GM19452 (cell line): Measurements from ENCODE around the gene MRPS21.
"Not testable (repeated sequence)": the region's sequence is repeated elsewhere in the genome, so short reads cannot be mapped to it uniquely, and the experiment has no call there.

ENCODE experiments used
- ATAC-seq: cut with Tn5 transposase; IDR thresholded peaks from one replicate; pipeline ENCODE4 v1.9.1; 2021; ENCODE audit not compliant: unreplicated experiment

The MRPS21 gene

DNA sequence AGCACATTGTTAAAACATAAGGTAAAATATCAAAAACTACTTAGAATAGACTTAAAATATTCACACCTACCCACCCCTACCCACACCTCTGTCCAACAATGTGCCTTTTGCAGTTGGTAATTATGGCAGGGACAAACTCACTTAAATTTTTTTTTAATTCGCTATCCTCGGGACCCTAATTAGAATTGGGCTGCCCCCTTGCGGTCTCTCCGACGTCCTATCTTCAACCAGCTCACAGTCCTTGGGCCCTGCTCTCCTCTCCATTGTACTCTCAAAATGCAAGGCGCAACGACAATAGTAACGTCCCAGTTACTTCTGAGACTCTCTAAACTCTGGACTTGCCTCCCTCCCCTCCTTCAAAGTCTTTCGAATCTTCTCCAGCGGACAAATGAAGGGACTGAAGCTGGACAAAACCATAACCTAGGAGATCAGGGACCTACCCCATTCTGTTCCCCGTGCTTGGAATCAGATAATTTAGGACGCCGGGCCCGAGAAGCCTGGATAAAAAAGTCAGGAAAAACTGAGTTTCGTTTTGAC, 12.4 kb upstream of the MRPS21 start:
- ATAC-seq, result no peak

GRCh38 chr1:150281758-150282557, 11.7 kb upstream of the MRPS21 start, which contains the start of gene CIART:
CIART (plus strand) TSS chr1:150282554; CDS start chr1:150283268, 714 bp downstream.
- ATAC-seq, result peak; percentile 92

DNA sequence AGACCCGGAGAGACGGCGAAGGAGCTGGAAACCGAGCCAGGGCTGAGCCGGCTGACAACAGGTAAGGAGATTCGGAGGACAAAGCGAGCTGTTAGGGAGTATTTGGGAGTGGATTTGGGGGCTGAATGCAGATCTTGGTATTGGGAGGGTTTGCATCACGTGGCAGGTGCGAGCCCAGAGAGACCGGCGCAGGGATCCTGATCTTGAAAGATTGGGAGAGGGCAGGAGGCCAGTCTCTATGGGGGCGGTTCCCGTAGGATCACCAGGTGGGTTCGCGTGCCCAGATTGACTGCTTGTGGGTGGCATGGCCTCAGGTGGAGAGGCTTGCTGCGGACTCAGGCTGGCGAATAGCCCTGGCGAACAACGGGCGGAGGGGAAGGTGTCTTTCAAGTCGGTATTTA, 11.1 kb upstream of the MRPS21 start:
- no peak for ATAC-seq

GRCh38 chr1:150283260-150283659, 10.4 kb upstream of the MRPS21 start:
- no peak for ATAC-seq

- no peak for ATAC-seq
Measured at GRCh38 chr1:150288382-150288781, 5.3 kb upstream of the MRPS21 start.

- no peak for ATAC-seq
Measured at GRCh38 chr1:150288822-150289221, 4.8 kb upstream of the MRPS21 start.

GRCh38 chr1:150295476-150295875, 1.8 kb downstream of the MRPS21 start:
- ATAC-seq, result no peak

DNA sequence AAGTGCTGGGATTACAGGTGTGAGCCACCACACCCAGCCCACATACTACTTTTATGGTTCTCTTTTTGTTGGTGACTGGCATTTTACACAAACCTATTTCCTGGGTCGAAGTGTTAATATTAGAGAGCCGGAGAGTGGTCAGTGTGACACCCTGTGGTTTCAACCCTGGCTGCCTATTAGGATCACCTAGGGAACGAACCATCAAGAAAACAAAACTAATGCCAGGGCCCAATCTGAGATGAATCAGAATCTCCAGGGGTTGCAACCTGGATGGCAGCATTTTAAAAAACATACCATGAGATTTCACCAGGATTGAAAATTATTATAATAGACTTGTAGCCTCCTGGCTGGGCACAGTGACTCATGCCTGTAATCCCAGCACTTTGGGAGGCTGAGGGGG, 6.1 kb downstream of the MRPS21 start:
- no peak for ATAC-seq

DNA sequence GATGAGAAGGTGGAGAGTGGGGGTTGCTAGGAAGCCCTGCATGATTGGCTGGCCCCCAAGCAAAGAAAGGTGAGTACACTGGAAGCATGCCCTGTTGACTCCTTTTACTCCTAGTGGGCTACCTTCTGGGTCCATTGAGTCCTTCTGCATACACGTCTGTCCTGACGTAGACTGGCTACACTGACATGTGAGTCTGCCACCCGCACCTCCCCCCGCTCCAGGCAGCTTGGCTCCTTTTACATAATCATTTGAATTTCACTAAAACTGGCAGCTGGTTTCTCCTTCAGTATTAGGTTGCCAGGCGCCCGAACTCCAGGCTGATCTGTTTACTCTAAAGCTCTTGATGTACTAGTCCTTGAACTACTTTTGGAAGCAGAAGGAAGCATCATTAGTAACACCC, 8.7 kb downstream of the MRPS21 start:
- no peak for ATAC-seq

- ATAC-seq, result no peak
Measured at GRCh38 chr1:150302902-150303301, 9.2 kb downstream of the MRPS21 start.

- ATAC-seq, result not testable (repeated sequence)
Measured at GRCh38 chr1:150308585-150308984, 14.9 kb downstream of the MRPS21 start.

GRCh38 chr1:150309758-150310508, 16.3 kb downstream of the MRPS21 start:
- ATAC-seq, result no peak

- no peak for ATAC-seq
Measured at GRCh38 chr1:150311762-150312161, 18.1 kb downstream of the MRPS21 start.

DNA sequence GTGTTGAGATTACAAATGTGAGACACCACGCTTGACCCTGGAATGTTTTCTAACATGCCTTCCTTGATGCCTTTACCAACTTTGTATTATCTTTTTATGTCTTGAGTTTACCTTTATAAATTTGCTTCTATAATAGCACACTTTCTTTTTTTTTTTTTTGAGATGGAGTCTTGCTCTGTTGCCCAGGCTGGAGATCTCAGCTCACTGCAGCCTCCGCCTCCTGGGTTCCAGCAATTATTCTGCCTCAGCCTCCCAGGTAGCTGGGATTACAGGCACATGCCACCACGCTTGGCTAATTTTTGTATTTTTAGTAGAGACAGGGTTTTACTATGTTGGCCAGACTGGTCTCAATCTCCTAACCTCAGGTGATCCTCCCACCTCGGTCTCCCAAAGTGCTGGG, 21.0 kb downstream of the MRPS21 start:
- not testable (repeated sequence) for ATAC-seq

DNA sequence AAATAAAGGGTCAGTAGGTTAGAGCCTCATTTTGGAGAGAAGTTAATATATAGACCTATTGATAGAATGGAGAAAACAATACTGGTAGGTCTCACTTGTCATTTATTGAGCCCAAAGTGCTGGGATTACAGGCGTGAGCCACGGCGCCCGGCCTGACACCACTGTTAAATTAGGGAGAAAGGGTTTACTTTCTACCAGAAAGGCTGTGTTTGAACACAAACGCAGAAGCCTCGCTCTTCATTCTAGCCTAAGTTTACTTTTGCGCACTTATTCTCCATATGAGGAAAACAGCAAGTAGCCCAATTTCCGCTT, 27.0 kb downstream of the MRPS21 start:
- no peak for ATAC-seq

GRCh38 chr1:150321826-150322166, 28.1 kb downstream of the MRPS21 start:
- no peak for ATAC-seq

DNA sequence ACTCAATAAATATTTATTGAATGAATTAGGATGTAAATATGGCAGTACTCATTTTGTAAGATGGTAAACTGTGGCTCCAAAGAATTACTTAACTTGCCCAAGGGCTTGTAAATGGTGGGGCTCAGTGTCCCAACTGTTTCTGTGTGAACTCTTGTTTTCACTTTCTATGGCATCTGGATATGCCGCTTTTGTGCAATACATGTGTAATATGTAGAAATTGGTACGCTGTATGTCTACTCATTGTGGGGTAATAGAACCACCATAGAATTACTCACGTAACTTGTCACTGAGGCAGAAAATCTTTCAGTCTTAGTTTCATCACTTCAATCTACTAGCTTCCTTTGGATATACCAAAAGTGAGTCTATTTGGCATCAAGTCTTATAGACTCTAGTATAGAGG, 28.6 kb downstream of the MRPS21 start:
- ATAC-seq, result no peak

DNA sequence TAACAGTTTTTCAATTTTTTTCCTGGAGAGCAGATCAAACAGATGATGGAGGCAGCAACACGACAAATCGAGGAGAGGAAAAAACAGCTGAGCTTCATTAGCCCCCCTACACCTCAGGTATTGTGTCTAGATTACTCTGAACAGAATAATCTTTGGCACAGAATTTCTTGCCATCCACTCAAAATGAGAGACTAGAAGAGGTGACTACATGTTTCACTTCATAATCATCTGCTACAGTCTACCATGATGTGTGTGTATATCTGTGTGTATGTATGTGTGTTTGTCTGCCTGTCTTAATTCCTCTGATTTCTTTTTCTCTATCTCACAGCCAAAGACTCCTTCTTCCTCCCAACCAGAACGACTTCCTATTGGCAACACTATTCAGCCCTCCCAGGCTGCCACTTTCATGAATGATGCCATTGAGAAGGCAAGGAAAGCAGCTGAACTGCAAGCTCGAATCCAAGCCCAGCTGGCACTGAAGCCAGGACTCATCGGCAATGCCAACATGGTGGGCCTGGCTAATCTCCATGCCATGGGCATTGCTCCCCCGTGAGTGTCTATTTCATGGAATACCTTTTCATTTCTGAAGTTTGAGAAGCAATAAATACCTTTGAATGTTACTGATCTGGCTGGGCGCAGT, 39.1 kb downstream of the MRPS21 start:
- no peak for ATAC-seq

DNA sequence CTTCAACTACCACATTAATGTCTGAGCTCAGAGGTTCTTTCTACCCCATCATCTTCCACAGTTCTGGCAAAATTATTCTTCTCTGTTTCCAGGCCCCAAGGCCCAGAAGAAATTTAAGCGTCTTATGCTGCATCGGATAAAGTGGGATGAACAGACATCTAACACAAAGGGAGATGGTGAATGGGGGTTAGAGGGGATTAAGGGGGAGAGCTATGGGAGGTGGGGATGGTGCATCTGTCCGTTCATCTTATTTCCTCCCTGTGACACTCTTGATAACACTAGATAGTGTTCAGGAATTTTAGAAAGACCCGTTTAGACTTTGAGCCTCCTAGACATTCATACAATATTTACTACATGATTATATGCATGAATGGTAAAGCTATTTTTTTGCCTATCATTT, 52.7 kb downstream of the MRPS21 start:
- ATAC-seq, result no peak

DNA sequence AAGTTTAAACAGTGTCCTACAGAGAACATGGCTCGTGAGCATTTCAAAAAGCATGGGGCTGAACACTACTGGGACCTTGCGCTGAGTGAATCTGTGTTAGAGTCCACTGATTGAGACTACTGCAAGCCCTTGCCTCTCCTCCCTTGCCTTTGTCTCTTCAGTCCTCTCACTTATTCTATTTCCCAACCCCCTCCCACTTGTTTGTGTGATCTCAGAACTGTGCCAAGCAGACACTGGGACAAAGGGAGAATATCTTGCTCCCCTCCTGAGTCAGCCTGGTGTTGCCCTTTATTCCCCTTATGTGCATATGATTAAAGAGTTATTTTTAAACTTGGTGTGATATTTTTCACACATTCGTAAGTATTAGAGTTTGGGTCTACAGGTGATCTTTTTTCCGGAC, 59.2 kb downstream of the MRPS21 start:
- ATAC-seq, result no peak
